ENCODE data around the gene DIS3L2. TPM values are rescaled to one million over a fixed set of nuclear protein-coding genes. Genes with fewer than 3 reads are reported as not detected.

DIS3L2 gene
- total RNA-seq, 3 donors from 2014 or later: 28.5 to 43.0 (median 42.5) TPM

DNA sequence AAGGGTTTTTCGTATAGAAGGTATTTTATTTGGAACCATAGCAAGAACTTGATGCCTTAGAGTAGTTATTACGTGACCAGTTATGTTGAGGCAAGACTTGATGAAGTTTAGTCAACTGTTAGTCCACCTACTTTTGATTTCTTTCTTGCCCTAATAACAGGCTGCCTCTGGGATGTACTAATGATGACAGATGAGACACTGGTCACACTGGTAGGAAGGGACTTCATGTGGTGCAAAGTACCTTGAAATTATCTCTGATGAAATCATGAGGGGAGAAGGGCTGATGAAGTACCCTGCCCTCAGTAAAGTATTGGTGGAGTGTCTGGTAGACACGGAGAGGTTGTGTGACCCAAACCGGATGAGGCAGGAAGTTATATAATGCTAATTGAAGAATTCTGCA is 5.4 kb downstream of the DIS3L2 start:
- H3K4me1 ChIP-seq (ENCODE audit: low read depth): no peaks in the 10 kb centered on the region
- H3K9me3 ChIP-seq: no peaks in the 10 kb centered on the region
- ATAC-seq (no peak), DNase-seq (no peak)
- TF ChIP-seq CTCF (IDR thresholded peaks at IDR 0.05): no peak
- H3K36me3 ChIP-seq (ENCODE audit: low read depth): no peaks in the 10 kb centered on the region
- intact Hi-C loops (cut with DNase I, micrococcal nuclease): no loop called here
- H3K4me3 ChIP-seq: no peak overlapping the region

DNA sequence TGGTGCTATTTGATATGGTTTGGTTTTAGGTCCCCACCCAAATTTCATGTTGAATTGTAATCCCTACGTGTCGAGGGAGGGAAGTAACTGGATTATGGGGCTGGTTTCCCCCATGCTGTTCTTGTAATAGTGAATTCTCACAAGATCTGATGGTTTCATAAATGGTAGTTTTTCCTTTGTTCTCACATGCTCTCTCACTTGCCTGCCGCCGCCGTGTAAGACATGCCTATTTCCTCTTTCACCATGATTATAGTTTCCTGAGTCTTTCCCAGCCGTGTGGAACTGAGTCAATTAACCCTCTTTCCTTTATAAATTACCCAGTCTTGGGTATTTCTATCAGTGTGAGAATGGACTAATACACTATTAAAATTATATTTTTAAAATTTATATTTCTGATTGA is 7.3 kb downstream of the DIS3L2 start:
- Histone ChIP-seq H3K4me3 (no peak overlapping the region), H3K4me1 (ENCODE audit: low read depth) (no peaks in the 10 kb centered on the region), H3K36me3 (ENCODE audit: low read depth) (no peaks in the 10 kb centered on the region), H3K9me3 (no peaks in the 10 kb centered on the region)
- intact Hi-C loops (cut with DNase I, micrococcal nuclease): no loop called here
- DNase-seq: no peak
- TF ChIP-seq CTCF (IDR thresholded peaks at IDR 0.05): no peak
- no peak for ATAC-seq

GRCh38 chr2:231970461-231970860 is 8.9 kb downstream of the DIS3L2 start:
- H3K36me3 ChIP-seq (ENCODE audit: low read depth): no peaks in the 10 kb centered on the region
- DNase-seq (no peak), ATAC-seq (no peak)
- intact Hi-C loops (cut with DNase I, micrococcal nuclease): no loop called here
- H3K4me1 ChIP-seq (ENCODE audit: low read depth): no peaks in the 10 kb centered on the region
- no peaks in the 10 kb centered on the region for H3K9me3 ChIP-seq
- H3K4me3 ChIP-seq: no peak overlapping the region
- no peak for TF ChIP-seq CTCF (IDR thresholded peaks at IDR 0.05)

DNA sequence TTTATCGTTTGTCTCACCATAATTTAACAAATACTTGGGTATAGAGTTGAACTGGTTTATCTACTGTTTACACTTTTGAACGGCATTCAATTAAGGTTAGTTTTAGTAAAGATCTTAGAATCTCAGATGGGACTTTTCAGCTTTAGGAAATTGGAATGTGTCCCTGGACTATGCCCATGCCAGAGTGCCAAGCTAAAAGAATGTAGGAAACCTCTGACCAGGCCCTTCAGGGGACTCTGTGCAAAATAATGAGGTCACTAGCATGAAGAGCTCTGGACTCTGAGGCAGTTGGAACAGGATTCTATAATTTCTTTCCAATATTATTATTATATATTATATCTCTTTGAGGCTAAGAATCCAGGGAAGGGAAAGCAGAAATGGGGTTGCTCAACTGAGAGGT is 13.5 kb downstream of the DIS3L2 start:
- Histone ChIP-seq H3K4me3 (no peak overlapping the region), H3K9me3 (no peaks in the 10 kb centered on the region), H3K4me1 (ENCODE audit: low read depth) (no peaks in the 10 kb centered on the region), H3K36me3 (ENCODE audit: low read depth) (no peaks in the 10 kb centered on the region)
- no peak for TF ChIP-seq CTCF (IDR thresholded peaks at IDR 0.05)
- intact Hi-C loops (cut with DNase I, micrococcal nuclease): no loop called here
- ATAC-seq (no peak), DNase-seq (no peak)

GRCh38 chr2:231977430-231977829 is 15.9 kb downstream of the DIS3L2 start:
- DNase-seq: no peak
- no peaks in the 10 kb centered on the region for H3K4me1 ChIP-seq (ENCODE audit: low read depth)
- no peak for TF ChIP-seq CTCF (IDR thresholded peaks at IDR 0.05)
- no peak for ATAC-seq
- H3K9me3 ChIP-seq: no peaks in the 10 kb centered on the region
- no peaks in the 10 kb centered on the region for H3K36me3 ChIP-seq (ENCODE audit: low read depth)
- intact Hi-C loops (cut with DNase I, micrococcal nuclease): no loop called here
- no peak overlapping the region for H3K4me3 ChIP-seq

GRCh38 chr2:231984992-231985391 is 23.5 kb downstream of the DIS3L2 start:
- intact Hi-C loops (cut with DNase I, micrococcal nuclease): no loop called here
- Histone ChIP-seq H3K4me3 (no peak overlapping the region), H3K9me3 (no peaks in the 10 kb centered on the region), H3K4me1 (ENCODE audit: low read depth) (no peaks in the 10 kb centered on the region), H3K36me3 (ENCODE audit: low read depth) (no peaks in the 10 kb centered on the region)
- ATAC-seq: no peak
- TF ChIP-seq CTCF (IDR thresholded peaks at IDR 0.05): no peak
- DNase-seq: no peak

Data from mucosa of descending colon (tissue), 3 donors.